Stimulated activated naive CD8-positive, alpha-beta T cell treated with anti-CD3 and anti-CD28 coated beads, Interleukin-15, Interleukin-2, amounts not matched to agents 100 ng/mL and 50 ng/mL, for 24 hours (primary cell): ENCODE results near the gene COQ7.

Experiments
- H3K27ac Mint-ChIP-seq: one replicate; pipeline ENCODE4 v1.8.0; 2021; ENCODE audit warnings: mild to moderate bottlenecking, mixed read lengths
- H3K27me3 Mint-ChIP-seq: one replicate; pipeline ENCODE4 v1.8.0; 2021; ENCODE audit warnings: mixed read lengths
- H3K36me3 Mint-ChIP-seq: one replicate; pipeline ENCODE4 v1.8.0; 2021; ENCODE audit warnings: low read depth, mixed read lengths
- H3K4me1 Mint-ChIP-seq: one replicate; pipeline ENCODE4 v1.8.0; 2021; ENCODE audit warnings: low read depth, mixed read lengths
- H3K4me3 Mint-ChIP-seq: one replicate; pipeline ENCODE4 v1.8.0; 2021; ENCODE audit warnings: mild to moderate bottlenecking, mixed read lengths
- H3K9me3 Mint-ChIP-seq: one replicate; pipeline ENCODE4 v1.8.0; 2021; ENCODE audit warnings: mixed read lengths

COQ7 gene

GRCh38 chr16:19067349-19068236 is at the start of gene COQ7:
Gene COQ7, plus strand, starts transcription at chr16:19067614. Its CDS starts 51 bp downstream, at chr16:19067665.
- Mint-ChIP-seq H3K4me3 (peak within 1 kb of the TSS; percentile 88), H3K9me3 (no peaks in the 10 kb centered on the region), H3K36me3 (peaks cover 5% of the 10 kb centered on the region), H3K4me1 (peaks cover 20% of the 10 kb centered on the region), H3K27me3 (no peaks in the 10 kb centered on the region), H3K27ac (peak within 1 kb of the TSS; percentile 92)

GRCh38 chr16:19020689-19021088 is 46.7 kb upstream of the COQ7 start:
- H3K4me3 Mint-ChIP-seq, result no peak overlapping the region
- H3K27me3 Mint-ChIP-seq, result no peaks in the 10 kb centered on the region
- no peaks in the 10 kb centered on the region for H3K9me3 Mint-ChIP-seq
- H3K27ac Mint-ChIP-seq, result no peak overlapping the region
- H3K4me1 Mint-ChIP-seq, result no peaks in the 10 kb centered on the region
- H3K36me3 Mint-ChIP-seq, result no peaks in the 10 kb centered on the region

DNA sequence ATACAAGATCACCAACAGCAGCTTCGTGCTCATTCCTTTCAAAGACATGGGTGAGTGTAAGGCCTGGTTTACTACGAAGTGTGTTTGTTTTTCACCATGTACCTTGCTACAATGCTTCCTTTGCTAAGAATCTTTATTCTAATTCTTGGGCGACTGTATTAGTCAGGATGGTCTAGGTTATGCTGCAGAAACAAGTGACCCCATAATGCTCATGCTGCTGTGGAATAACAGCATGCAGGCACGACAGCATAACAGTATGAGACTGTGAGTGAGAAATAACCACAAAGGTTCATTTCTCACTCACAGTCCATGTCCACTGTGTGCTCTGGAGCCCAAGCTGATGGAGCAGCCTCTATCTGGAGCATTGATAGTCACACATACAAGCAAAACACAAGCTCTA is 45.7 kb upstream of the COQ7 start:
- Mint-ChIP-seq H3K27me3 (no peaks in the 10 kb centered on the region), H3K9me3 (no peaks in the 10 kb centered on the region), H3K4me3 (no peak overlapping the region), H3K4me1 (no peaks in the 10 kb centered on the region), H3K36me3 (no peaks in the 10 kb centered on the region), H3K27ac (no peak overlapping the region)

DNA sequence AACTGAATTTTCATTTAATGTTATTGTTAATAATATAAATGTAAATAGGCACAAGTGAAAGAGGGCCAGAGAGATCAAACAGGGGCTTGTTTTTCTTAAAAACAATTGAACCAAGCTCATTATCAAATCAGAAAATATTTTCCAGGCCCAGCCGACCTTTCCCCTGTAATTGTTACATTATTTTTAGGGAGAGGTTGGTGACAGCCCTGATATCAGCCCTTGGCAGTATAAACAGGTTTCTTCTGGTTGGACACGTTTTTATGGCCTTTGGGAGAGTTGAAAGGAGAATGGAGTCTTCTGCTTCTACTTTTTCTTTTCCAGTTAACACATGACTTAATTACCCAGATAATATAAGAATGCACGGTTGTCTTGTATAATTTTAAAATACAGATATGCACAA is 40.0 kb upstream of the COQ7 start:
- Mint-ChIP-seq H3K4me1 (no peaks in the 10 kb centered on the region), H3K36me3 (no peaks in the 10 kb centered on the region), H3K9me3 (no peaks in the 10 kb centered on the region), H3K27ac (no peak overlapping the region), H3K27me3 (peaks cover 3% of the 10 kb centered on the region), H3K4me3 (no peak overlapping the region)

DNA sequence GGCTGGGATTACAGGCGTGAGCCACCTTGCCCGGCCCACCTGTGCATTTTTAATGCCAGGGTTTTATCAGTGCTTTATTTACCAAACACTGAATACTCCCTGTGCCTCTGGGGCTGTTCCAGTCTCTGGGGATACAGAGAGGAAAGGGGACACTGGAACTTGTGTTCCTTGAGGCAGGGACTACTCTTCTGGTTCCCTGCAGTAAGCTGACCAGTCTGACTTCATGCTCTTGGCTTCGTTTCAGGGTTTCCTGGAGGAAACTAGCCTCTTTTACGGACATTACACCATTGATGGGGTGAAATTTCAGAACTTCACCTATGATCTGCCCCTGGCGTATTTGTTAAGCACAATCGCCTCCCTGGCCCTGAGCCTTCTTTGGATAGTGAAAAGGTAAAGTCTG is 37.4 kb upstream of the COQ7 start:
- Mint-ChIP-seq H3K36me3 (no peaks in the 10 kb centered on the region), H3K27me3 (peaks cover 8% of the 10 kb centered on the region), H3K4me3 (no peak overlapping the region), H3K27ac (no peak overlapping the region), H3K9me3 (peaks cover 2% of the 10 kb centered on the region), H3K4me1 (no peaks in the 10 kb centered on the region)

- Mint-ChIP-seq H3K4me3 (no peak overlapping the region), H3K27ac (no peak overlapping the region), H3K36me3 (no peaks in the 10 kb centered on the region), H3K27me3 (peaks cover 8% of the 10 kb centered on the region), H3K9me3 (peaks cover 7% of the 10 kb centered on the region), H3K4me1 (no peaks in the 10 kb centered on the region)
These were observed 35.7 kb upstream of the COQ7 start for GRCh38 chr16:19031738-19032137.

GRCh38 chr16:19033761-19034160 is 33.7 kb upstream of the COQ7 start:
- no peaks in the 10 kb centered on the region for H3K36me3 Mint-ChIP-seq
- no peak overlapping the region for H3K27ac Mint-ChIP-seq
- peaks cover 8% of the 10 kb centered on the region for H3K27me3 Mint-ChIP-seq
- no peaks in the 10 kb centered on the region for H3K4me1 Mint-ChIP-seq
- H3K9me3 Mint-ChIP-seq, result peaks cover 7% of the 10 kb centered on the region
- H3K4me3 Mint-ChIP-seq, result no peak overlapping the region

DNA sequence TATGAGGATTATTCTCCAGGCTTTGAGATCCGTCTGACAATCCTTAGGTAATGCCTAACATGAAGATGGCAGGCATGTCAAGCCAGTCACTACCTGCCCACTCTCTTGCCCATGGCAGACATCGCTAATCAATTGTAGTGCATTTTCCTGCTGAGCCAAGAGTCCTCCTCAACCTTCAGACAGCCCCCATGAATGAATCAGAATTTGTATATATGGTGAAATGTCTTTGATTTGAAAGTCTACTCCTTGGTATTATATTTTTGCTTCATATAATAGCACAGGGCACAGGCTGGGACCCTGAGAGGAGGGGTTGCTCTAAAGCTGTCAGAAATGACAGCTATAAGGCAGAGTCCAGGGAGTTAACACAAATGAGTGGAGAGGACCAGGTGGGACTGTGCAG is 27.0 kb upstream of the COQ7 start:
- no peak overlapping the region for H3K4me3 Mint-ChIP-seq
- peaks cover 1% of the 10 kb centered on the region for H3K9me3 Mint-ChIP-seq
- peaks cover 4% of the 10 kb centered on the region for H3K27me3 Mint-ChIP-seq
- H3K4me1 Mint-ChIP-seq, result no peaks in the 10 kb centered on the region
- no peaks in the 10 kb centered on the region for H3K36me3 Mint-ChIP-seq
- no peak overlapping the region for H3K27ac Mint-ChIP-seq

DNA sequence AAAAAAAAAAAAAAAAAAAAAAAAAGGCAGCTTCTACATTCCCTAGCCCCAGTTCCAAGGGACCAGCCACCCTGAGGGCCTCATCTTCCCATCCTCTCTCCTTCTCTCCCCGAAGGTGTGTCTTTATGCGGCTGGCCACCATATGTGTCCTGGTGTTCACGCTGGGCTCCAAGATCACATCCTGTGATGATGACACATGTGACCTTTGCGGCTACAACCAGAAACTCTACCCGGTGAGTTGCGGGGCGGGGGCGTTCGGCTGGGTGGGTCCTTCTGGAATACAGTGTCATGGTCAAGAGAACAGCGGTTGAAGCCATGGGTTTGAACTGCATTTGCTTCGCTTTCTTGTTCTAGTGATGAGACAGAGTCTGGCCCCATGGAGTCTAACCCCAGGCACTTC is 22.6 kb upstream of the COQ7 start:
- H3K27me3 Mint-ChIP-seq, result peaks cover 4% of the 10 kb centered on the region
- H3K27ac Mint-ChIP-seq, result no peak overlapping the region
- no peaks in the 10 kb centered on the region for H3K9me3 Mint-ChIP-seq
- H3K4me3 Mint-ChIP-seq, result no peak overlapping the region
- no peaks in the 10 kb centered on the region for H3K4me1 Mint-ChIP-seq
- H3K36me3 Mint-ChIP-seq, result no peaks in the 10 kb centered on the region

- no peaks in the 10 kb centered on the region for H3K9me3 Mint-ChIP-seq
These were observed 21.4 kb upstream of the COQ7 start for GRCh38 chr16:19046062-19046461.

DNA sequence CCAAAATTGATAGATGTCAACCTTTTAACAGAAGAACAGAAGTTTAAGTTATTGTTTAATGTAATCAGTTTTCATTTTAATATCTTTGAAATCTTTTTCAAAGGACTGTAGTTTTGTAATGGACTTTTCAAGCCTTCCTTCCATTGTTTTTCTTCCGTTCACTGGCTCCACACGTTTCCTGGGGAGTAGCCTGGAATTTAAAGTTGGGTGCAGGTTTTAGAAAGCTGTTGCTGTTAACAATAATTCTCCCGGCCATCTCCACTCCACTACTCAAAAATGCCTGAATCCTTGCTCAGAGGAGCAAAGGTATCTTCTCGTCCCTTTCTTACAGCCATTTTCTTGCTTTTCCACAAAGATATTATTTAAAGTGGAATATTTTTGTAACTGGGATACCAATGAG is 4.7 kb upstream of the COQ7 start:
- Mint-ChIP-seq H3K9me3 (no peaks in the 10 kb centered on the region), H3K27me3 (peaks cover 3% of the 10 kb centered on the region), H3K27ac (no peak overlapping the region), H3K4me3 (no peak overlapping the region), H3K4me1 (peaks cover 8% of the 10 kb centered on the region), H3K36me3 (no peaks in the 10 kb centered on the region)

More at GRCh38 chr16:19046062-19046461, 21.4 kb upstream of the COQ7 start:
- Mint-ChIP-seq H3K4me1 (no peaks in the 10 kb centered on the region), H3K4me3 (no peak overlapping the region), H3K36me3 (no peaks in the 10 kb centered on the region), H3K27me3 (no peaks in the 10 kb centered on the region), H3K27ac (no peak overlapping the region)

- Mint-ChIP-seq H3K9me3 (no peaks in the 10 kb centered on the region), H3K4me3 (peak overlapping the region; percentile 88), H3K27ac (peak overlapping the region; percentile 92), H3K4me1 (peaks cover 20% of the 10 kb centered on the region), H3K36me3 (peaks cover 4% of the 10 kb centered on the region), H3K27me3 (no peaks in the 10 kb centered on the region)
These were observed 446 bp upstream of the COQ7 start for GRCh38 chr16:19066988-19067348.

- Mint-ChIP-seq H3K36me3 (peaks cover 7% of the 10 kb centered on the region), H3K27me3 (no peaks in the 10 kb centered on the region), H3K4me1 (peaks cover 20% of the 10 kb centered on the region), H3K27ac (peak overlapping the region; percentile 92), H3K4me3 (peak overlapping the region; percentile 88), H3K9me3 (no peaks in the 10 kb centered on the region)
These were observed 912 bp downstream of the COQ7 start for GRCh38 chr16:19068237-19068815.

DNA sequence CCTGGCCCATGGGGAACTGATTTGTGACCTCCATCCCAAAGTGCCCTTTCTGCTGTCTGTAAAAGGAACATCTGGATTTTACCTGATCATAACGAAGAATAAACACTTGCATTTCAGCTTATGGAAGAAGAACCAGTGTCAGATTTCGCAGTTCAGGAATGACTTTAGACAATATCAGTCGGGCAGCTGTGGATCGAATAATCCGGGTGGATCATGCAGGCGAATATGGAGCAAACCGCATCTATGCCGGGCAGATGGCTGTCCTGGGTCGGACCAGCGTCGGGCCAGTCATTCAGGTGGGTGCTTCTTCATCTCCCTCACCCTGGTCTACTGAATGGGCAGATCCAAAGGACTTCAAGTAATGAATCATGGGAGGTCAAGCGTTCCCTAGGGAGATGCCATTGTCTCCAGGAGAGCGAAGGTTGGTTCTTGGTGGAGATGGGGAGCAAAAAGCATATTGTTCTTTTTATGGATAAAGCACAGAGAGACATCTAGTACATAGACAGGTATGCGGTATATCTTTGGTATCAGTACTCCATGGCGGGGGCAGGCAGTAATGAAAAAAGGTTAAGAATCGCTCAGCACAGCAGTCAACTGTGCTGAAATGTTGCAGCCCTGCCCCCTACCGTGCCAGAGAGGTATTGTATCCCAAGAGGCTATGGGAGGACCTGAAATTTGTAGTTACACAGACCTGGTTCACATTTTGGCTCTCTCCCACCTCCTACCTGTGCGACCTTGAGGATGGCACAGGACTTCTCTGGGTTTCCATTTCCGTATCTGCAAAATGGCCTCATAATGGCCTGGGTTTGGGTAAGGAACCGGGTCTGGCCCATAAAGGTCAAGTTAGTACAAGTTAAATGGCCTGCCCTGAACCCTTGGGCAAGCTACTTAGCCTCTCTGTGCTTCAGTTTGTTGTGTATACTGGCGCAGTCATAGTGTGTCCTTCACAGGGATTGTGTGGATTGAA is 4.7 kb downstream of the COQ7 start:
- Mint-ChIP-seq H3K9me3 (no peaks in the 10 kb centered on the region), H3K36me3 (peaks cover 24% of the 10 kb centered on the region), H3K27me3 (no peaks in the 10 kb centered on the region), H3K4me1 (peaks cover 15% of the 10 kb centered on the region), H3K4me3 (no peak overlapping the region), H3K27ac (no peak overlapping the region)

- H3K36me3 Mint-ChIP-seq, result peaks cover 26% of the 10 kb centered on the region
These were observed 5.9 kb downstream of the COQ7 start for GRCh38 chr16:19073344-19073743.

More at GRCh38 chr16:19073344-19073743, 5.9 kb downstream of the COQ7 start:
- Mint-ChIP-seq H3K9me3 (no peaks in the 10 kb centered on the region), H3K4me1 (peaks cover 6% of the 10 kb centered on the region), H3K27me3 (no peaks in the 10 kb centered on the region), H3K4me3 (no peak overlapping the region), H3K27ac (no peak overlapping the region)
